Measurements from ENCODE around the gene GPR27.

GPR27 gene

GRCh38 chr3:71753701-71754609 is at the start of gene GPR27:
Gene GPR27, plus strand, starts transcription at chr3:71753855. Its CDS starts 195 bp downstream, at chr3:71754050.
- DNase-seq (ENCODE audit: low spot score) = no peak
- no peak for FAIRE-seq

GRCh38 chr3:71704915-71705314 is 48.7 kb upstream of the GPR27 start:
- DNase-seq (ENCODE audit: low spot score) (no peak), FAIRE-seq (no peak)

- DNase-seq (ENCODE audit: low spot score) (no peak), FAIRE-seq (no peak)
Observed at GRCh38 chr3:71705681-71706080, 48.0 kb upstream of the GPR27 start.

GRCh38 chr3:71707595-71707994 is 46.1 kb upstream of the GPR27 start:
- peak; percentile 80 for DNase-seq (ENCODE audit: low spot score)
- FAIRE-seq = peak; percentile 88

GRCh38 chr3:71708476-71709105 is 45.1 kb upstream of the GPR27 start:
- no peak for DNase-seq (ENCODE audit: low spot score)
- no peak for FAIRE-seq

- no peak for DNase-seq (ENCODE audit: low spot score)
- no peak for FAIRE-seq
Observed at GRCh38 chr3:71709908-71710511, 43.6 kb upstream of the GPR27 start.

GRCh38 chr3:71710906-71711494 is 42.7 kb upstream of the GPR27 start:
- peak; percentile 42 for DNase-seq (ENCODE audit: low spot score)
- peak; percentile 70 for FAIRE-seq

GRCh38 chr3:71713041-71713440 is 40.6 kb upstream of the GPR27 start:
- FAIRE-seq (no peak), DNase-seq (ENCODE audit: low spot score) (no peak)

- no peak for FAIRE-seq
Observed at GRCh38 chr3:71714595-71714994, 39.1 kb upstream of the GPR27 start.

GRCh38 chr3:71718072-71718471 is 35.6 kb upstream of the GPR27 start:
- DNase-seq (ENCODE audit: low spot score) = no peak
- FAIRE-seq = no peak

More at GRCh38 chr3:71714595-71714994, 39.1 kb upstream of the GPR27 start:
- no peak for DNase-seq (ENCODE audit: low spot score)

- FAIRE-seq (no peak), DNase-seq (ENCODE audit: low spot score) (no peak)
Observed at GRCh38 chr3:71721002-71721401, 32.7 kb upstream of the GPR27 start.

GRCh38 chr3:71721651-71722157 is 32.0 kb upstream of the GPR27 start:
- DNase-seq (ENCODE audit: low spot score) (no peak), FAIRE-seq (no peak)

- FAIRE-seq (no peak), DNase-seq (ENCODE audit: low spot score) (no peak)
Observed at GRCh38 chr3:71722693-71723092, 31.0 kb upstream of the GPR27 start.

GRCh38 chr3:71723452-71724170 is 30.0 kb upstream of the GPR27 start:
- DNase-seq (ENCODE audit: low spot score) (no peak), FAIRE-seq (no peak)

- no peak for DNase-seq (ENCODE audit: low spot score)
- no peak for FAIRE-seq
Observed at GRCh38 chr3:71724171-71724453, 29.5 kb upstream of the GPR27 start.

- FAIRE-seq (no peak), DNase-seq (ENCODE audit: low spot score) (no peak)
Observed at GRCh38 chr3:71724584-71725270, 28.9 kb upstream of the GPR27 start.

GRCh38 chr3:71725271-71725991 is 28.2 kb upstream of the GPR27 start, which contains the start of gene EIF4E3:
Gene EIF4E3, minus strand, starts transcription at chr3:71725402. Its CDS starts 35 bp downstream, at chr3:71725367.
- FAIRE-seq (no peak), DNase-seq (ENCODE audit: low spot score) (no peak)

GRCh38 chr3:71726146-71726545 is 27.5 kb upstream of the GPR27 start:
- no peak for FAIRE-seq
- DNase-seq (ENCODE audit: low spot score) = no peak

GRCh38 chr3:71728632-71729342 is 24.9 kb upstream of the GPR27 start:
- FAIRE-seq (no peak), DNase-seq (ENCODE audit: low spot score) (no peak)

Measured in RCC 7860 (cell line).